Measurements from ENCODE around the gene TCF7L2. TPM values are rescaled to one million over a fixed set of nuclear protein-coding genes. Genes with fewer than 3 reads are reported as not detected.

Gene TCF7L2
- total RNA-seq, 1 donor from 2014 or later, result 8.2 TPM

- Histone ChIP-seq H3K9me3 (peaks cover 0 to 18% of the 10 kb centered on the region in 2 donors), H3K27me3 (no peaks in the 10 kb centered on the region), H3K4me3 (no peak overlapping the region), H3K27ac (no peak overlapping the region), H3K4me1 (no peaks in the 10 kb centered on the region), H3K36me3 (no peaks in the 10 kb centered on the region)
- TF ChIP-seq CTCF (IDR thresholded peaks at IDR 0.05), result no peak
- no peak for DNase-seq (ENCODE audit: low spot score in 2 of 2)
- intact Hi-C loops (cut with DNase I), result no loop called here
Measured at GRCh38 chr10:113199459-113199858, 249.4 kb downstream of the TCF7L2 start.

GRCh38 chr10:113202011-113202410 is 252.0 kb downstream of the TCF7L2 start:
- Histone ChIP-seq H3K36me3 (no peaks in the 10 kb centered on the region), H3K4me3 (no peak overlapping the region), H3K27me3 (no peaks in the 10 kb centered on the region), H3K4me1 (no peaks in the 10 kb centered on the region), H3K27ac (no peak overlapping the region), H3K9me3 (peaks cover 9 to 34% of the 10 kb centered on the region in 2 donors)
- DNase-seq (ENCODE audit: low spot score in 2 of 2), result no peak
- intact Hi-C loops (cut with DNase I), result no loop called here
- no peak for TF ChIP-seq CTCF (IDR thresholded peaks at IDR 0.05)

GRCh38 chr10:113207924-113208323 is 257.9 kb downstream of the TCF7L2 start:
- Histone ChIP-seq H3K27me3 (no peaks in the 10 kb centered on the region), H3K9me3 (peaks cover 9 to 46% of the 10 kb centered on the region in 2 donors), H3K27ac (no peak overlapping the region), H3K4me1 (no peaks in the 10 kb centered on the region), H3K36me3 (no peaks in the 10 kb centered on the region), H3K4me3 (no peak overlapping the region)
- DNase-seq (ENCODE audit: low spot score in 2 of 2), result no peak
- no peak for TF ChIP-seq CTCF (IDR thresholded peaks at IDR 0.05)
- intact Hi-C loops (cut with DNase I), result no loop called here

GRCh38 chr10:113213035-113213434 is 263.0 kb downstream of the TCF7L2 start:
- peaks cover 0 to 11% of the 10 kb centered on the region in 2 donors for H3K9me3 ChIP-seq
- H3K4me1 ChIP-seq, result no peaks in the 10 kb centered on the region
- H3K36me3 ChIP-seq, result no peaks in the 10 kb centered on the region
- no peak for DNase-seq (ENCODE audit: low spot score in 2 of 2)
- no peak overlapping the region for H3K4me3 ChIP-seq
- TF ChIP-seq CTCF (IDR thresholded peaks at IDR 0.05), result no peak
- no peak overlapping the region for H3K27ac ChIP-seq
- intact Hi-C loops (cut with DNase I), result no loop called here
- no peaks in the 10 kb centered on the region for H3K27me3 ChIP-seq

- no peaks in the 10 kb centered on the region for H3K4me1 ChIP-seq
- intact Hi-C loops (cut with DNase I), result no loop called here
- H3K36me3 ChIP-seq, result no peaks in the 10 kb centered on the region
- no peak overlapping the region for H3K27ac ChIP-seq
- TF ChIP-seq CTCF (IDR thresholded peaks at IDR 0.05), result no peak
- DNase-seq (ENCODE audit: low spot score in 2 of 2), result no peak
- no peaks in the 10 kb centered on the region for H3K27me3 ChIP-seq
- H3K9me3 ChIP-seq, result no peaks in the 10 kb centered on the region
- no peak overlapping the region for H3K4me3 ChIP-seq
Measured at GRCh38 chr10:113214331-113214730, 264.3 kb downstream of the TCF7L2 start.

GRCh38 chr10:113216102-113216501 is 266.1 kb downstream of the TCF7L2 start:
- no peaks in the 10 kb centered on the region for H3K27me3 ChIP-seq
- no peaks in the 10 kb centered on the region for H3K36me3 ChIP-seq
- intact Hi-C loops (cut with DNase I), result no loop called here
- no peaks in the 10 kb centered on the region for H3K4me1 ChIP-seq
- no peak overlapping the region for H3K4me3 ChIP-seq
- TF ChIP-seq CTCF (IDR thresholded peaks at IDR 0.05), result no peak
- no peak for DNase-seq (ENCODE audit: low spot score in 2 of 2)
- no peak overlapping the region for H3K27ac ChIP-seq
- H3K9me3 ChIP-seq, result no peaks in the 10 kb centered on the region
